ENCODE measurements around the gene ESR1. TPM values are rescaled to one million over a fixed set of nuclear protein-coding genes. Genes with fewer than 3 reads are reported as not detected.

The ESR1 gene
- total RNA-seq, 1 experiment from 2014 or later, result not detected

- Histone ChIP-seq H4K5ac (ENCODE audit: insufficient read length, low read depth, low read length) (no peak overlapping the region), H3K27ac (ENCODE audit: insufficient read length, low read depth, low read length) (no peak overlapping the region), H4K20me1 (ENCODE audit: control insufficient read depth, insufficient read depth, insufficient read length) (no peaks in the 10 kb centered on the region), H3K23ac (ENCODE audit: insufficient read length, low read depth, low read length) (no peak overlapping the region), H2BK5ac (ENCODE audit: insufficient read length, low read length) (no peak overlapping the region), H3K14ac (ENCODE audit: insufficient read depth, low read length) (no peak overlapping the region), H3K79me1 (ENCODE audit: insufficient read depth, low read depth, low read length, poor library complexity, severe bottlenecking) (no peaks in the 10 kb centered on the region), H3K27me3 (ENCODE audit: insufficient read depth, low read length) (no peaks in the 10 kb centered on the region), H2BK12ac (ENCODE audit: insufficient read length, low read depth, low read length) (no peak overlapping the region), H3T11ph (ENCODE audit: low read length) (no peak overlapping the region), H3K56ac (ENCODE audit: insufficient read length, low read depth, low read length) (no peak overlapping the region), H3K4me2 (ENCODE audit: insufficient read depth, insufficient read length, low read length) (no peak overlapping the region), H3K9me3 (ENCODE audit: control insufficient read depth, low read depth, low read length) (no peaks in the 10 kb centered on the region), H3K18ac (ENCODE audit: insufficient read length, low read depth, low read length) (no peak overlapping the region), H2AFZ (ENCODE audit: low read length) (no peak overlapping the region), H3K79me2 (ENCODE audit: insufficient read depth, low read length) (no peaks in the 10 kb centered on the region), H2BK20ac (ENCODE audit: low read depth, low read length, poor library complexity, severe bottlenecking) (no peak overlapping the region), H2BK120ac (ENCODE audit: low read depth, low read length, poor library complexity, severe bottlenecking) (no peak overlapping the region), H2BK15ac (ENCODE audit: low read depth, low read length) (no peak overlapping the region), H3K9ac (ENCODE audit: extremely low read depth, insufficient read length, low read length) (no peak overlapping the region), H3K23me2 (ENCODE audit: insufficient read length, low read depth, low read length, poor library complexity, severe bottlenecking) (no peaks in the 10 kb centered on the region), H4K8ac (replicated peaks; ENCODE audit: insufficient read length, low read depth, low read length) (no peak overlapping the region), H2AK5ac (ENCODE audit: insufficient read length, low read length) (no peak overlapping the region), H3K4me1 (ENCODE audit: insufficient read depth, low read length) (no peaks in the 10 kb centered on the region), H4K91ac (ENCODE audit: insufficient read length, low read depth, low read length) (no peak overlapping the region), H3K4ac (ENCODE audit: low read depth, low read length) (no peak overlapping the region)
- no CpG with 5 or more reads among the region's 1 CpG for WGBS (ENCODE audit: extremely low coverage, insufficient read length, low lambda C conversion rate)
- H3K4me1 Mint-ChIP-seq, result peaks cover 8 to 9% of the 10 kb centered on the region in 2 experiments; a peak in 3 of 4 replicates
- H3K36me3 Mint-ChIP-seq (ENCODE audit: insufficient read depth in 1 of 3, low read depth in 3 of 3), result no peaks in the 10 kb centered on the region
- no peak for DNase-seq
- no peak for TF ChIP-seq CTCF (conservative IDR thresholded peaks at IDR 0.05)
- no peaks in the 10 kb centered on the region; the same call in 1 of the 2 replicates for H3K27me3 Mint-ChIP-seq (ENCODE audit: low read depth)
- H3K27ac Mint-ChIP-seq, result no peak overlapping the region
- H3K9me3 Mint-ChIP-seq, result peaks cover 0 to 2% of the 10 kb centered on the region in 2 experiments; a peak in 1 of 5 replicates
- no peak overlapping the region for H3K4me3 Mint-ChIP-seq
Observed at GRCh38 chr6:152087701-152088100, 280.2 kb downstream of the ESR1 start.
